GM12891 (cell line): Measurements from ENCODE around the gene PROSER3.

Experiments
- DNase-seq: peaks from one replicate; pipeline ENCODE4 v3.0.0; 2011; ENCODE audit warnings: low spot score; ENCODE audit not compliant: insufficient read length
- FAIRE-seq: peaks from 2 replicates; lab custom pipeline; 2011; peaks lifted over from hg19 to GRCh38; lab: Jason Lieb, UNC
- PAX5 ChIP-seq: IDR thresholded peaks from 2 replicates; pipeline ENCODE4 v1.6.1; 2011; ENCODE audit warnings: low read length, moderate library complexity, mild to moderate bottlenecking; ENCODE audit not compliant: insufficient read depth, severe bottlenecking
- POLR2A ChIP-seq: IDR thresholded peaks from 2 replicates; pipeline ENCODE4 v1.6.1; 2011; ENCODE audit warnings: low read depth, low read length, control low read depth
- POLR2AphosphoS5 ChIP-seq: IDR thresholded peaks from 2 replicates; pipeline ENCODE4 v1.6.1; 2011; ENCODE audit warnings: low read depth, low read length, control low read depth
- POU2F2 ChIP-seq: IDR thresholded peaks from 2 replicates; pipeline ENCODE4 v1.6.1; 2011; ENCODE audit warnings: low read depth, mild to moderate bottlenecking, control low read depth, low read length, moderate library complexity
- SPI1 ChIP-seq: IDR thresholded peaks from 2 replicates; pipeline ENCODE4 v1.6.1; 2011; ENCODE audit warnings: low read depth, low read length, control low read depth
- TAF1 ChIP-seq: IDR thresholded peaks from 2 replicates; pipeline ENCODE4 v1.6.1; 2011; ENCODE audit warnings: low read depth, low read length, control low read depth

Gene PROSER3

DNA sequence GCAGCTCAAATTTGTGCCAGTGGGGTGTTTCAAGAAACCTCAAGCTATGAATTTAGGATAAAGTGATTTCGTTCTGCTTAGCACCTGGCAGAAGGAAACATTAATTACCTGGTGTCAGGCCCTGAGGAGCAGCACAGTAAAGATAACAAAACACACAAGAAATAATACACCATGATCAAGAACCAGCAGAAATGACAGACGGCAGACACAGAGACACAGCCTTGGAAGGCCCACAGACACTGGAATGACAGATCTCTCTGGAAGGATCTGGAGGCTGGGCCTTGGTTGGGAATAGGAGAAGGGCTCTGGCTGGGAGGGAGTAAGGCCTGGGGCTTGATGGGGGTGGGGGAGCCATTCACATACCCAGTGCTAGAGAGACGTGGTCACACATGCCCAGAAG, 43.9 kb downstream of the PROSER3 start:
- TF ChIP-seq PAX5 (no peak), POU2F2 (no peak), POLR2A (no peak), POLR2AphosphoS5 (no peak)

DNA sequence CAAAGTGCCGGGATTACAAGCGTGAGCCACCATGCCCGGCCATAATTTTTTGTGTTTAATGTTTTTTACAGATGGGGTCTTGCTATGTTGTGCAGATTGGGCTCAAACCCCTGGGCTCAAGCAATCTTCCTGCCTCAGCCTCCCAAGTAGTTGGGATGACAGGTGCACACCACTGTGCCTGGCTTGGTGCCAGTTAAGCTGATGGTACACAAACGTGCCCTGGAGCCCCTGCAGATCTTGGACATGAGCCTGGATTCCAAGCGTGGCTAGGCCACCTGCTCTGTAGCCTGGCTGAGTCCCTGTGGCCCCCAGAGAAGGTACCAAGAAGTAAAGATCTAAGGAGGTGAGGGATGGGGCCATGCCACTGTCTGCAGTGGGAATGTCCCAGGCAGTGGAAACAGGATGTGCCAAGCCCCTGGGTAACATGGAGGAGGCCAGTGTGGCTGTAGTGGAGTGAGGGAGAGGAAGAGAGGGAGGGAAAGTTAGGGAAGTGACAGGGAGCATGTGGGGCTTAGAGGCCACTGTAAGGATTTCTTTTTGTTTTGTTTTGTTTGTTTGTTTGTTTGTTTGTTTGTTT, 47.6 kb downstream of the PROSER3 start:
- DNase-seq: no peak
- no peak for FAIRE-seq
- TF ChIP-seq POLR2AphosphoS5: no peak
- no peak for TF ChIP-seq PAX5
- no peak for TF ChIP-seq SPI1
- no peak for TF ChIP-seq POU2F2
- TF ChIP-seq TAF1: no peak
- TF ChIP-seq POLR2A: no peak

More for the DNA sequence above, 43.9 kb downstream of the PROSER3 start:
- DNase-seq (no peak), FAIRE-seq (no peak)

DNA sequence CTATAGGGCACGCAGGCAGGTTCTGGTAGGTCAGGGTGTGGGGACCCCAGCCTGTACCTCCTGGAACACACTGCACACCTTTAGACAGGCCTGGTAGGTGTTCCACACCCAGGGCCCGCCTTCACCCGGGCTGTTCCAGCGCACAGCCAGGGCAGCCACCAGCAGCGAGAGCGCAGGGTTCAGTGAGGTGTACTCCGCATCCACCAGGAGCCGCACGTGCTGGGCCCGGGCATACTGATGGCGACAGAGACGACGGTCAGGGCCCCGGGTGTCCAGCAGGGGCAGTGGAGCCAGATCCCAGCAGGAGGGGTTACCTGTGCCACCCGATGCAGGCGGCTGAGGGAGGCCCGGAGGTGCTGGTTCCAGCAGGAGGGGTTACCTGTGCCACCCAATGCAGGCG, 48.6 kb downstream of the PROSER3 start:
- FAIRE-seq: no peak

DNA sequence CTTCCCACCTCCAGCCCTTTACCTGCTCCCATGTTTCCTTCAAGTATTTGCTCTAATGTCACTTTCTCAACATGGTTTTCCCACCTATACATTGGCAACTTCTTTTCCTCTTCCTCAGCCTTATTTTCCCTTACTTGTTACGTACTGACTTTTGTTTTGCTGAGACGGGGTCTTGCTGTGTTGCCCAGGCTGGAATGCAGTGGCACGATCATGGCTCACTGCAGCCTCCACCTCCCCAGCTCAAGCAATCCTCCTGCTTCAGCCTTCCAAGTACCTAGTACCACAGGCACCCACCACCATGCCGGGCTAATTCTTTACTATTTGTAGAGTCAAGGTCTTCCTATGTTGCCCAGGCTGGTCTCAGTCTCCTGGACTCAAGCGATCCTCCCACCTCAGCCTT, 49.7 kb downstream of the PROSER3 start:
- TF ChIP-seq SPI1: no peak
- no peak for TF ChIP-seq POLR2A
- TF ChIP-seq POLR2AphosphoS5: no peak
- TF ChIP-seq TAF1: no peak
- TF ChIP-seq PAX5: no peak
- no peak for TF ChIP-seq POU2F2
- no peak for FAIRE-seq
- DNase-seq: no peak

More for the DNA sequence above, 48.6 kb downstream of the PROSER3 start:
- DNase-seq: no peak
- TF ChIP-seq PAX5: no peak
- TF ChIP-seq POLR2A: no peak
- TF ChIP-seq SPI1: no peak
- no peak for TF ChIP-seq POLR2AphosphoS5

DNA sequence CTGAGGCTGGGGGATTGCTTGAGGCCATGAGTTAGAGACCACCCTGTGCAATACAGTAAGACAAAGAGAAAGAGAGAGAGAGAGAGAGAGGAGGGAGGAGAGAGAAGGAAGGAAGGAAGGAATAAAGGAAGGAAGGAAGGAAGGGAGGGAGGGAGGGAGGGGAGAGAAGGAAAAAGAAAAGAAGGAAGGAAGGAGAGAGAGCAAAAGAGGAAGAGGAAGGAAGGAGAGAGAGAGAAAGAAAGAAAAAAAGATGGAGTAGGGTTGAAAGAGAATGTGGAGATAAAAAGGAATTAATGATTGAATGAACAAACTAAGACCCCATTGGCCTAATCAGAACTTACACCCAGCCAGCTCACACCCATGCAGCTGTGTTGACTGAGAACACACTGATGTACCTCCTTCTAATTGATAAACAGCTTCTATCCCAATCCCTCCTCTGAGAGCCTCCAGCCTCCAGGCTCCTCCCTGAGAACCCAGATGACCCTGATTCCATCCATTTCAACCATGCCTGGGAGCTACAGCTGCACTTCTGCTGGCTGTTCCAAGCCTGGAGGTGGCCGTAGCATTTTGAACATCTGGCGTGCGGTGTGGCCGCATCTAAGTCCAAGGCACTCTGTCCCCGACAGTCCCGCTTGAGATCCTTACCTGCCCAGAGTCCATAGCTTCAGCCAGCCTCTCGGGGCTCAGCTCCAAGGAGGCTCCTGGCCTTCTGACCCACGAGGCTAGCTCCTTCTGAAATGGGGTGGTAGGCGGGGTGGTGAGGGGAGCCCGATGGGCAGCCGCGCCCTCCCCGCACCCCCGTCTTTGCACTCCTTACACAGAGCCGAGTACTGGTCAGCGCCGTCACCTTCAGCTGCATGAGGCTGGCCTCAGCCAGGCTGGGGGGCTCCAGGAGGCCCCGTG, 53.6 kb downstream of the PROSER3 start:
- TF ChIP-seq SPI1: no peak
- TF ChIP-seq PAX5: no peak
- TF ChIP-seq POLR2AphosphoS5: no peak
- no peak for TF ChIP-seq TAF1
- TF ChIP-seq POLR2A: no peak
- no peak for TF ChIP-seq POU2F2
- FAIRE-seq (no peak), DNase-seq (no peak)

DNA sequence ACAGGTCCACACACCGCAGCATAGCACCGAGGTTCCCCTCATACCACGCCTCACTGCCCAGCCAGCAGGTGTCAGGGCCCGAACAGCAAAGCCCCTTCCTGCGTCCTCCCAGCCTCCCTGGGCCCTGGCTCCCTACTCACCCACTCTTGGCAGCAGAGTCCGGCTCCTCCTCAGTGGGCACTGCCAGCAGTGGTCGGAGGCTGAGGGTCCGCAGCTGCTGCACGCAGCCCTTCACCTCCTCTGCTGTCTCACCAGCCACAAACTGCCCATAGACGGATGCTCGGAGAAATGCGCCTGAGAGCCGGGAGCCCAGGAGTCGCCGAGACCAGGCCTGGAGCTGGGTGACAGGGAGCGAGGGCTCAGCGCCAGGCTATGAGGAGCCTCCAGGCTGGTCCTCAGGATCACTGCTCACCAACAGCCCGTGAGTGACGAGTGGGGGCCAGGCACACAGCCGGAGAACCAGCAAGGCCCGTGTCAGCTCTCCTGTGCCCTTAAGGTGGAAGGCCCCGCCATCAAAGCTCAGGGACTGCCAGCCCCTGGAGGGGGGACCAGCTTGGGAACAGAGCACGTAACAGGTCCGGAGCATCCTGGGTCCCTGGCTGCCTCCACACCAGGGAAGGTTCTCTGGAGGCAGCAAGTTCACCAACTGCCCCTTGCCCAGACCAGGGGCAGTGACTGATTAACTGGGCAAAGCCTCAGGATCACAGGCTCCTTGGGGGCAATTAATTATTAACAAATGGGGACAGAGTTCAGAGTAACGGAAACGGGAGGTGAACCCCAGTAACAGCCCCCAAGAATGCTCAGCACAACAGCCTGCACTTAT, 54.5 kb downstream of the PROSER3 start, which contains the start of gene PRODH2:
Gene PRODH2, minus strand, starts transcription at position 626 of the 823 bp plus-strand sequence. Its CDS starts 40 bp downstream, at position 586.
- no peak for TF ChIP-seq PAX5
- no peak for TF ChIP-seq POU2F2
- no peak for TF ChIP-seq SPI1
- TF ChIP-seq POLR2AphosphoS5: no peak
- no peak for TF ChIP-seq POLR2A
- no peak for TF ChIP-seq TAF1
- FAIRE-seq (no peak), DNase-seq (no peak)

DNA sequence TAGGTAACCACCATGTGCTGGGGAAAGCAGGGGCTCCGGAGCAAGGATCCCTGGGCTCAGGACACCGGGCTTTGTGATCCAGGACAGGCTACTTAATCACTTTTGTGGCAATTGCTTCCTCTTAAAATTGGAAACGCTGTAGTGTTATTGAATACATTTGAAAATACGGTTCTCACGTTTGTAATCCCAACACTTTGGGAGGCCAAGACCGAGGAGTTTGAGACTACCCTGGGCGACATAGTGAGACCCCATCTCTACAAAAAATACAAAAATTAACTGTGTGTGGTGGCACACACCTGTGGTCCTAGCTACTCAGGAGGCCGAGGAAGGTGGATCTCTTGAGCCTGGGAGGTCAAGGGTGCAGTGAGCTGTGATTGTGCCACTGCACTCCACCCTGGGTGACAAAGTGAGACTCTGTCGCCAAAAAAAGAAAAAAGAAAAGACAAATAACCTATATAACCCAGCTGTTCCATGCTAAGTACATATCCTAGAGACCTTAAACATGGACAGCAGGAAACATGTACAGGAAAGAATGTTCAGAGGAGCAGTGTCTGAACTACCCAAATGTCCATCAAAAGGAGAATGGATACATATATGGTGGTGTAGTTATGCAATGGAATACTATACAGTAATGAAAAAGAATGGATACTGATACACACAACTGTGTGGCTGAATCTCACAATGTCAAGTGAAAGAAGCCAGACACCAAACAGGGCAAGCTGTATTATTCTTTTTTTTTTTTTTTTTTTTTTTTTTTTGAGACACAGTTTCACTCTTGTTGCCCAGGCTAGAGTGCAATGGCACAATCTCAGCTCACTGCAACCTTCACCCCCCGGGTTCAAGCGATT, 55.3 kb downstream of the PROSER3 start:
- TF ChIP-seq SPI1 (no peak), POLR2A (no peak), PAX5 (no peak), TAF1 (no peak), POU2F2 (no peak), POLR2AphosphoS5 (no peak)
- FAIRE-seq: no peak
- no peak for DNase-seq

DNA sequence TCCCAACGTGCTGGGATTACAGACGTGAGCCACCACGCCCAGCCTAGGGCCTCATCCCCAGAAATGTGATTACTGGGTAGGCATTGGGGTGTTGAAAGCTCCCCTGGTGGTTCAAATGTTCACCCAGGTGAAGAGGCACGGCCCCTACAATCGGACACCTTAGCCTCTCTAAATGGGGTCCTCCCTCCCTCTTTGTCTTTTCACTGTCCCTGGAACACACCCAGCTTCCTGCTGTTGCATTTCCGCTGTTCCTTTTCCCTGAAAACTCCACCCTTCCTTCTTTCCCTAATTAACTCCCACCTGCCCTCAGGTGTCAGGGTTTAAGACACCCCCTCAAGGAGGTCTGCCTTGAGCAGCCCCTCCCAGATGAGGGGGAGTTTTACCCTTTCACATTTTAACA, 58.3 kb downstream of the PROSER3 start:
- TF ChIP-seq TAF1 (no peak), POLR2AphosphoS5 (no peak), POU2F2 (no peak), PAX5 (no peak), SPI1 (no peak), POLR2A (no peak)
- DNase-seq (no peak), FAIRE-seq (no peak)
